Inflammatory macrophage (primary cell): ENCODE measurements around the gene TP53TG5.

ENCODE experiments used
- DNase-seq, 2 donors: peaks; one replicate each; pipeline ENCODE4 v3.0.0-alpha.2; 2020 to 2022
- total RNA-seq, 18 experiments: gene quantifications; one replicate each; lab custom pipeline; 2026; ENCODE audit warnings: mixed read lengths in 6 of 18, inconsistent platforms in 2 of 18; lab: John Stamatoyannopoulos, UW

Gene TP53TG5
- 0 to 0.21 (median 0.03) reads per million in 18 experiments for total RNA-seq

GRCh38 chr20:45378191-45378590, at the start of gene TP53TG5:
Gene TP53TG5, minus strand, starts transcription at chr20:45378325. Its CDS starts 89 bp downstream, at chr20:45378236.
- no peak for DNase-seq

GRCh38 chr20:45427236-45428149, 49.4 kb upstream of the TP53TG5 start:
- DNase-seq, result no peak

- DNase-seq, result peak; percentile 26 to 45
Measured at GRCh38 chr20:45426320-45427016, 48.3 kb upstream of the TP53TG5 start.

- no peak for DNase-seq
Measured at GRCh38 chr20:45425561-45425960, 47.4 kb upstream of the TP53TG5 start.

GRCh38 chr20:45423700-45424099, 45.6 kb upstream of the TP53TG5 start:
- DNase-seq, result no peak

- no peak for DNase-seq
Measured at GRCh38 chr20:45420125-45420524, 42.0 kb upstream of the TP53TG5 start.

GRCh38 chr20:45419188-45420091, 41.3 kb upstream of the TP53TG5 start:
- DNase-seq, result no peak

- DNase-seq, result peak in 1 of 2 donors; percentile 20
Measured at GRCh38 chr20:45416917-45417316, 38.8 kb upstream of the TP53TG5 start.

GRCh38 chr20:45415822-45416637, 37.9 kb upstream of the TP53TG5 start, which contains the start of gene PIGT:
Gene PIGT, plus strand, starts transcription at chr20:45416141. Its CDS starts 16 bp downstream, at chr20:45416157.
- DNase-seq, result peak; percentile 84 to 92

- no peak for DNase-seq
Measured at GRCh38 chr20:45413479-45413878, 35.4 kb upstream of the TP53TG5 start.

- DNase-seq, result no peak
Measured at GRCh38 chr20:45412653-45413052, 34.5 kb upstream of the TP53TG5 start.

- no peak for DNase-seq
Measured at GRCh38 chr20:45410887-45411286, 32.8 kb upstream of the TP53TG5 start.

GRCh38 chr20:45409521-45410272, 31.6 kb upstream of the TP53TG5 start:
- peak; percentile 23 to 44 for DNase-seq

GRCh38 chr20:45408646-45409213, 30.6 kb upstream of the TP53TG5 start:
- DNase-seq, result peak; percentile 78 to 87

- no peak for DNase-seq
Measured at GRCh38 chr20:45407783-45408645, 29.9 kb upstream of the TP53TG5 start, which contains the start of gene DBNDD2. Gene DBNDD2, plus strand, starts transcription at chr20:45408289. Its CDS starts 179 bp downstream, at chr20:45408468.

GRCh38 chr20:45407067-45407745, 29.1 kb upstream of the TP53TG5 start:
- no peak for DNase-seq

GRCh38 chr20:45406260-45407066, 28.3 kb upstream of the TP53TG5 start:
- DNase-seq, result peak; percentile 28 to 58
